Osteoblast (primary cell): ENCODE measurements around the gene GREB1L. TPM values are rescaled to one million over a fixed set of nuclear protein-coding genes. Genes with fewer than 3 reads are reported as not detected.

Experiments used
- DNase-seq: peaks from one replicate; pipeline ENCODE4 v3.0.0; 2011; ENCODE audit warnings: low spot score, mixed read lengths; ENCODE audit not compliant: insufficient read length; ENCODE audit errors: missing footprints
- H2AFZ ChIP-seq: 2 replicates; pipeline ENCODE4 v1.6.0; 2011; ENCODE audit warnings: mild to moderate bottlenecking, low read length
- H3K27ac ChIP-seq: 2 replicates; pipeline ENCODE4 v1.5.1; 2011; ENCODE audit warnings: mild to moderate bottlenecking, low read depth, low read length, moderate library complexity
- H3K27me3 ChIP-seq: 2 replicates; pipeline ENCODE4 v1.6.0; 2012; ENCODE audit warnings: mild to moderate bottlenecking, control low read depth, inconsistent platforms, low read length, moderate library complexity; ENCODE audit not compliant: insufficient read depth
- H3K36me3 ChIP-seq: 2 replicates; pipeline ENCODE4 v1.5.1; 2011; ENCODE audit warnings: mild to moderate bottlenecking, low read length, control low read depth, moderate library complexity; ENCODE audit not compliant: insufficient read depth
- H3K4me1 ChIP-seq: 2 replicates; pipeline ENCODE4 v1.5.1; 2011; ENCODE audit warnings: mild to moderate bottlenecking, low read length, control low read depth, moderate library complexity; ENCODE audit not compliant: insufficient read depth
- H3K4me2 ChIP-seq: 2 replicates; pipeline ENCODE4 v1.6.0; 2011; ENCODE audit warnings: mild to moderate bottlenecking, low read length; ENCODE audit not compliant: insufficient read depth
- H3K4me3 ChIP-seq: fragments of 200-600 bp; sonication (generic); 3 replicates; pipeline ENCODE4 v1.5.1; 2012; ENCODE audit warnings: mild to moderate bottlenecking, low read length, inconsistent platforms; ENCODE audit not compliant: insufficient read depth
- H3K79me2 ChIP-seq: 2 replicates; pipeline ENCODE4 v1.6.0; 2012; ENCODE audit warnings: mild to moderate bottlenecking, low read length, control low read depth, inconsistent platforms; ENCODE audit not compliant: insufficient read depth
- H3K9me3 ChIP-seq: 2 replicates; pipeline ENCODE4 v1.5.1; 2011; ENCODE audit warnings: low read depth, low read length, control low read depth
- H4K20me1 ChIP-seq: 2 replicates; pipeline ENCODE4 v1.6.0; 2012; ENCODE audit warnings: mild to moderate bottlenecking, low read length, control low read depth; ENCODE audit not compliant: insufficient read depth
- CTCF ChIP-seq: IDR thresholded peaks from 2 replicates; pipeline ENCODE4 v1.5.1; 2011; ENCODE audit warnings: mild to moderate bottlenecking, low read depth, low read length, moderate library complexity; ENCODE audit errors: extremely low read depth
- total RNA-seq: library from RNA; depleted of rRNA; stranded (reverse); fragments of >200 nt; gene quantifications from 2 replicates; pipeline ENCODE4 v1.2.3, GENCODE V29; 2012

The GREB1L gene
- total RNA-seq, 1 donor = 0.36 TPM

GRCh38 chr18:21534327-21534726 lies 292.3 kb downstream of the GREB1L start:
- H4K20me1 ChIP-seq = no peaks in the 10 kb centered on the region
- TF ChIP-seq CTCF = no peak
- no peaks in the 10 kb centered on the region for H3K9me3 ChIP-seq
- H3K4me3 ChIP-seq = no peak overlapping the region
- H3K36me3 ChIP-seq = peaks cover 18% of the 10 kb centered on the region
- no peaks in the 10 kb centered on the region for H3K27me3 ChIP-seq
- DNase-seq = no peak
- no peak overlapping the region for H3K27ac ChIP-seq
- H3K4me1 ChIP-seq = no peaks in the 10 kb centered on the region
- no peaks in the 10 kb centered on the region for H3K79me2 ChIP-seq
- H2AFZ ChIP-seq = no peak overlapping the region
- H3K4me2 ChIP-seq = no peak overlapping the region

- no peak overlapping the region for H2AFZ ChIP-seq
- peaks cover 9% of the 10 kb centered on the region for H3K36me3 ChIP-seq
- no peak overlapping the region for H3K4me3 ChIP-seq
- no peaks in the 10 kb centered on the region for H4K20me1 ChIP-seq
- no peaks in the 10 kb centered on the region for H3K79me2 ChIP-seq
- TF ChIP-seq CTCF = no peak
- DNase-seq = no peak
- no peaks in the 10 kb centered on the region for H3K4me1 ChIP-seq
- no peak overlapping the region for H3K27ac ChIP-seq
- no peaks in the 10 kb centered on the region for H3K27me3 ChIP-seq
- H3K4me2 ChIP-seq = no peak overlapping the region
- no peaks in the 10 kb centered on the region for H3K9me3 ChIP-seq
Measured at GRCh38 chr18:21538230-21538629, 296.2 kb downstream of the GREB1L start.

GRCh38 chr18:21546423-21546822 lies 304.4 kb downstream of the GREB1L start:
- H3K27ac ChIP-seq = no peak overlapping the region
- TF ChIP-seq CTCF = no peak
- H3K4me2 ChIP-seq = no peak overlapping the region
- no peaks in the 10 kb centered on the region for H3K27me3 ChIP-seq
- no peaks in the 10 kb centered on the region for H3K79me2 ChIP-seq
- no peaks in the 10 kb centered on the region for H3K9me3 ChIP-seq
- no peaks in the 10 kb centered on the region for H4K20me1 ChIP-seq
- H3K4me1 ChIP-seq = no peaks in the 10 kb centered on the region
- H3K36me3 ChIP-seq = no peaks in the 10 kb centered on the region
- no peak overlapping the region for H3K4me3 ChIP-seq
- no peak overlapping the region for H2AFZ ChIP-seq
- DNase-seq = no peak

- no peaks in the 10 kb centered on the region for H3K27me3 ChIP-seq
- no peaks in the 10 kb centered on the region for H4K20me1 ChIP-seq
- H3K9me3 ChIP-seq = no peaks in the 10 kb centered on the region
- H3K79me2 ChIP-seq = no peaks in the 10 kb centered on the region
- H3K4me3 ChIP-seq = no peak overlapping the region
- no peak overlapping the region for H3K4me2 ChIP-seq
- no peak overlapping the region for H3K27ac ChIP-seq
- no peak overlapping the region for H2AFZ ChIP-seq
- peaks cover 4% of the 10 kb centered on the region for H3K36me3 ChIP-seq
- H3K4me1 ChIP-seq = no peaks in the 10 kb centered on the region
- no peak for DNase-seq
- no peak for TF ChIP-seq CTCF
Measured at GRCh38 chr18:21548647-21549046, 306.6 kb downstream of the GREB1L start.
